NCI-H128 (cell line): ENCODE measurements around the gene FBF1.
A peak's percentile ranks its signal among the peaks of the same experiment; 100 is the strongest.
"Not testable (repeated sequence)": the region's sequence is repeated elsewhere in the genome, so short reads cannot be mapped to it uniquely, and the experiment has no call there.

Experiments used
- DNase-seq: peaks from one replicate; lab custom pipeline; 2025; ENCODE audit not compliant: unreplicated experiment; lab: John Stamatoyannopoulos, UW

FBF1 gene

DNA sequence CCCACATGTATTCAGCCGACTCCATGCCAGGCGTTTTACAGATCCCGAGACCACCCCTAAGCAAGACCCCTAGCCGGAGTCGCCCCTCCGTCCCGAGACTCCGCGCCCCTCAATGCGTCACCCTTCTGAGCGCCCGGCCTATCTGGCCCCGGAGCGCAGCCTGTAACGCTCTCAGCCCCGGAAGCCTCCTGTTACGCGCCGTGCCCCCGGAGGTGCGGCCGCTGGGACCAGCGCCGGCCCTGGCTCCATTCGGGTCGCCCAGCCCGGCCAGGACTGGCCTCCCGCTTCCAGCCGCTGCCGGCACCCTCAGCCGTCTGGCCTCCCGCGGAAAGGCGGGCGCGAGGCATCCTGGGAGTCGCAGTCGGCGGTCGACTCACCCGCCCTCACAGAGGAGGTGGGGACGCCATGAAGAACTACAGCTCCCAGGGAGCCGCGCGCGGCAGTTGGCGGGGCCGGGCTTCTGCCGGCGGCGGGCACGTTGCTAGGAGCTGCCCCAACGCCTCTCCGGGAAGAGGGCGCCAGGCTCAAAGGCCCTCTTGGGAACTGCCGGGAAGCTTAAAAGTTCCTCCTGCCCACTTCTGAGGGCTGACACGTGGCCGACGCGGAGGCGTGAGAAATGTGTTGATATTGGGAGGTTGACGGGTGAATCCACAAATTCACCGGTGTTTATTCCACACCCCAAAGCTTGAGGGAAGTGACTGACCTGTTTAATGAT, at the start of gene FBF1:
TSS of gene FBF1 (minus strand) at position 316 of the 715 bp plus-strand sequence. CDS start 2,893 bp downstream, outside the sequence.
- DNase-seq = peak; percentile 72

- DNase-seq = no peak
Measured at GRCh38 chr17:75987041-75987440, 46.2 kb upstream of the FBF1 start.

- no peak for DNase-seq
Measured at GRCh38 chr17:75985986-75986385, 45.1 kb upstream of the FBF1 start.

DNA sequence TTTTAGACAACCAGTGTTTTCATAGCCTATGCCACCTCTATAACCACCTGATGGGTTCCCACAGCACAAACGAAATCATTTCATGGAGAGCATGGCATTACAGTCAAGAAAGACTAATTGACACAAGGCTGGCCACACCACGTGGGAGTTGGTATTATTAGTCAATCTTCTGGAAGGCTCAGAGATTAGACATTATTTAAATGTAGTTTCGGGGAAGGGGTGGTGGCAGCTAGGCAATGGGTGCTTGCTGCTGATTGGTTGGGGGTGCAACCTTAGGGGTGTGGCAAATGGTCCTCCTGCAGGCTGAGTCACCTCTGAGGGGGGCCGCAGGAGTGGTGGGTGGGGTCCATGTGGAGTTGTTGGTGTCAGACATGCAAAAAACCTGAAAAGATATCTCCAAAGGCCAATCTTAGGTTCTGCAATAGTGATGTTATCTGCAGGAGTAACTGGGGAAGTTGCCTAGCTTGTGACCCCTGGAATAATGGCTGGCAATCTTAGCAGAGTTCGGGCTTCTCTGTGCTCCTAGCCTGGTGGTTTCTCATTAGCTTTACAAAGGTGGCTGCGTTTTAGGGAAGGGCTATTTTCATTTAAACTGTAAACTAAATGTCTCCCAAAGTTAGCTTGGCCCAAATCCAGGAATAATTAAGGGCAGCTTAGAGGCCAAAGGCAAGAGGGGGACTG, 42.8 kb upstream of the FBF1 start:
- no peak for DNase-seq

DNA sequence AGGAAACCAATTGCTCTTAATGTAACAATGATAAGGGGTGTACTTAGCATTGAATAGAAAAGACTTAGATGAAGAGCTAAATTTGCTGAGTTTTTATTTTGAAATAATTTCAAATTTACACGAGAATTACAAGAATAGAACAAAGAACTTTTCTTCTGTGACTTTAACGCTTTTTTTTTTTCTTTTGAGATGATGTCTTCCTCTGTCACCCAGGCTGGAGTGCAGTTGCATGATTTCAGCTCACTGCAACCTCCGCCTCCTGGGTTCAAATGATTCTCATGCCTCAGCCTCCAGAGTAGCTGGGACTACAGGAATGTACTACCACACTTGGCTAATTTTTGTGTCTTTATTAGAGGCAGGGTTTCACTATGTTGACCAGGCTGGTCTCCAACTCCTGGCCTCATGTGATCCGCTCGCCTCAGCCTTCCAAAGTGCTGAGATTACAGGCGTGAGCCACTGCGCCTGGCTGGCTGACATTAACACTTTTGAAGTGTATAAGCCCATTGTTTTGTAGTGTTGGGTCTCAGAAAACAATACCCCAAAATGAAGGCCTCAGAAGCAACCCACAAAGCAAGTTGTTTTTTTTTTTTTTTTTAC, 40.3 kb upstream of the FBF1 start:
- no peak for DNase-seq

DNA sequence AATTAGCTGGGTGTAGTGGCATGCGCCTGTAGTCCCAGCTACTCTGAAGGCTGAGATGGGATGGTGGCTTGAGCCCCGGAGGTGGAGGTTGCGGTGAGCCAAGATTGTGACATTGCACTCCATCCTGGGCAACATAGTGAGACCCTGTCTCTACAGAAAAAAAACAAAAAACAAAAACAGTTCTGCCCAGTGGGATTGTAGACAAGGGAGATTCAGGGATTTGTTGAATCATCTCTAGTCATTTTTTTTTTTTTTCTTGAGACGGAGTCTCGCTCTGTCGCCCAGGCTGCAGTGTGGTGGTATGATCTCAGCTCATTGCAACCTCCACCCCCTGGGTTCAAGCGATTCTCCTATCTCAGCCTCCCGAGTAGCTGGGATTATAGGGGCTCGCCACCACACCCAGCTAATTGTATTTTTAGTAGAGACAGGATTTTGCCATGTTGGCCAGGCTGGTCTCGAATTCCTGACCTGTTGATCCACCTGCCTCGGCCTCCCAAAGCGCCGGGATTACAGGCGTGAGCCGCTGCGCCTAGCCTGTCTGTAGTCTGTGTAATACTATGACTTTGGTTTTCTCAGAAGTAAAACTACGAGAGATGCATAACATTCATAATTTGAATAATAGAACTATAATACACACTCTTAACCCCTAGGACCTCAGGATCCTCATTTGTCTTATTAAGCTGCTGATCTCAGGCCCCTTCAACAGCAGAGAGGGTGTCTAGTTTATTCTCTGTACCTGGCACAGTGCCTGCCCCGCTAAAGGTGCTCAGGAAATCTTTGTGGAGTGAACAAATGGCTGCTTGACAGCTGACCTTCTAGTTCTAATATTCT, 39.6 kb upstream of the FBF1 start:
- DNase-seq = no peak

DNA sequence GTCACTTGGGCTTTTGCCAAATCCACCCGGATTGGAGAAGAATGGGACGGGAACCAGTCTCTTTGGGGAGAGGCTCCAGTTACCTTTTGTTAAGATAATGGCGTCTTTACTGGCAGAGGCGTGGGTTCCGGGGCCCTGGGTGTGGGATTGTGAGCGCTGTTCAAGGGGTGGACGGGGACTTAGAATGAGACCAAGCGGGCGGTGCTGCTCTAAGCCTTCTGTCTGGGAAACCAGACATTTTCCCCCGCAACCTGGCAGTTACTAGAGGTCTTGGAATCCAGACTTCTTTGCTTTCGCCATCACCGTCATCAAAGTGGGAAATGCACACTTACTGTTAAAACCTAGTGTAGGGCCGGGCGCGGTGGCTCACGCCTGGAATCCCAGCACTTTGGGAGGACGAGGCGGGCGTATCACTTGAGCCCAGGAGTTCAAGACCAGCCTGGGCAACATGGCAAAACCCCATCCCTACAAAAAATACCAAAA, 38.9 kb upstream of the FBF1 start:
- no peak for DNase-seq

DNA sequence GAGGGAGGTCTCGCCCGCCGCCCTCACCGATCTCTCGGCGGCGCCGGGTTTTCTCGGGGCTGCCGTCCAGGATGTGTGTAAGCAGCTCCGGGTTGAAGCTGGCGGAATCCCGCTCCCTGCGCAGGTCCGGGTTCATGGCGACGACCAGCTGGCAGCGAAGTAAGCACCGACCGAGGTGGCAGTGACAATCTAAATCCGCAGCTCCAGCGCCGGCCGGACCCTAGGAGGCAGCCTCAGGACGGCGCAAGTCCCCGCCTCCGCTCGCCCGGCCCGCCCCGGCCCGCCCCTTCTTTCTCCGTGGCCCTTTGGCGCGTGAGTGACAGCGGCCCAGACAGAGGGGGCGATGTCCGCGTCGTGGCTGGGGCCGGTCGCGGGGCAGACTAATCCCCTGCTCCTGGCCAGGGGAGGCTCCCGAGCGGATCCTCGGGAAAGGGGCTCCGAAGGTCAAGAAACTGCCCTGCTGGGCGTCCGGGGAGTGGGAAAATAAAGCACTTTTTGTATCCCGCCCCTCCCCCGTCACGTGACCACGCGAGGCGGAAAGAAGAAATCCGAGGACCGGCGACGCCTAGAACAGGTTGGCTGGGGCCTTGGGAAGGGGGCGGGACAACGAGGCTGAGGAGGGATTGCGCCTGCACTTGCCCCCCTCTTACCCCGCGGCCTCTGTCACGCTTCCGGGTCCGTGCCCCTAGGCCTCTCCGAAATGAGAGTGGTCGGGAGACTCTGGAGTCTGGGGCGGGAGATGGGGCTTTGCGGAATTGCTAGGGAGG, 38.3 kb upstream of the FBF1 start, which contains the start of the genes ACOX1 and TEN1:
TSS of gene ACOX1 (minus strand) at position 229 of the 767 bp plus-strand sequence. CDS start at position 136, 93 bp downstream.
TSS of gene TEN1 (plus strand) at position 303 of the 767 bp plus-strand sequence. CDS start 6,953 bp downstream, outside the sequence.
- peak; percentile 75 for DNase-seq

- no peak for DNase-seq
Measured at GRCh38 chr17:75976175-75976848, 35.5 kb upstream of the FBF1 start.

DNA sequence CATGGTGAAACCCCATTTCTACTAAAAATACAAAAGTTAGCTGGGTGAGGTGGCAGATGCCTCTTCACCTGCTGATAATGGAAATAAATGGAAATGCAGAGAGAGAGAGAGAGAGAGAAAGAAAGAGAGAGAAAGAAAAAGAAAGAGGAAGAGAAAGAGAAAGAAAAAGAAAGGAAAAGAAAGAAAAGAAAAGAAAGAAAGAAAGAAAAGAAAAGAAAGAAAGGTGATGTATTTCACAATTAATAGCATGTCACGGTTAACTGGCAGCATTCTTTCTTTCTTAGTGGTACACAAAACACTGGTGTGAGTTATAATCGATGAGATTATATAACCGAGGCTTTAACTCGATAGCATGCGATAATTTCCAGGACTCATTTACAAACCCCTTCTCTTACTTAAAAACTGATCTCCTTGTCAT, 34.9 kb upstream of the FBF1 start:
- DNase-seq = no peak

GRCh38 chr17:75975187-75975586, 34.3 kb upstream of the FBF1 start:
- not testable (repeated sequence) for DNase-seq

DNA sequence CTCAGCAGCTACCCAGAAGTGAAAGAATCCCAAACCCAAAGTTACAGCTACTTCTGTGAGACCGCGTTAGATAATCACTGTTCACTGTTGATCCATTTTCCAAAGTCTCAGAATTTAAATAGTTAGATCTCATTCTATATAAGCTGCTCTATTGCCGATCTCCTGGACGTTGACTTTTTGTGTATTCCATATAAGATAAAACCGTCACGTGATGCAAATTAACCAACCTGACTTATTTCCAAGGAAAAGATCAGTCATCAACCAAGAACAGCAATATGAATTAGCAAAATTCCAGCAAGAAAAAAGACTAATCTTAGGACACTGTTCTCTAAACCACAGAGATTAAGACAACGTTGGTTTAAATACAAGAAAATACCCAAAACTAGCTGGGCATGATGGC, 29.8 kb upstream of the FBF1 start:
- DNase-seq = no peak

GRCh38 chr17:75970011-75970523, 29.2 kb upstream of the FBF1 start:
- DNase-seq = no peak

GRCh38 chr17:75969044-75969443, 28.2 kb upstream of the FBF1 start:
- DNase-seq = not testable (repeated sequence)

DNA sequence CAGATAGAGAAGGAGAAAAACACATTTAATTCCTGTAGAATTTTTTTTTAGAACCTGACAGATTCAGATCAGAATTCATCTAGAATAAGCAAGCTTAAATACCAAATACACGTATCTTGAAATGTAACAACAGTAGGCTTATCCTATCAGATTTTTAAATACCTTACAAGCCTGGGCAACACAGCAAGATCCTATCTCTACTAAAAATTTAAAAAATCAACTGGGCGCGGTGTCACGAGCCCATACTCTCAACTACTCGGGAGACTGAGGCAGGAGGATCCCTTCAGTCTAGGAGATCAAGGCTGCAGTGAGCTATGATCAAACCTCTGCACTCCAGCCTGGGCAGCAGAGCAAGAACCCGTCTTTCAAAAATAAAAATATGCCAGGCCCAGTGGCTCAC, 24.6 kb upstream of the FBF1 start:
- no peak for DNase-seq

GRCh38 chr17:75959839-75960511, 19.1 kb upstream of the FBF1 start:
- DNase-seq = no peak

- DNase-seq = no peak
Measured at GRCh38 chr17:75959051-75959838, 18.4 kb upstream of the FBF1 start.
